GM23338 (cell line): ENCODE measurements around the gene TTC6. TPM values are rescaled to one million over a fixed set of nuclear protein-coding genes. Genes with fewer than 3 reads are reported as not detected.

Experiments used
- ATAC-seq: fragments of 200-7000 bp; cut with Tn5 transposase; 3 replicates; pipeline ENCODE4 v1.9.1; 2020
- DNase-seq: peaks from one replicate; pipeline ENCODE4 v3.0.0-alpha.2; 2015; ENCODE audit warnings: low spot score
- H2AFZ ChIP-seq: fragments of 200-600 bp; sonication (generic); 2 replicates; pipeline ENCODE4 v1.8.0; 2016; ENCODE audit warnings: antibody characterized with exemption, mild to moderate bottlenecking, moderate library complexity
- H3F3A ChIP-seq: fragments of 200-600 bp; sonication (generic); replicated peaks from 2 replicates; pipeline ENCODE4 v1.8.0; 2017; ENCODE audit warnings: antibody characterized with exemption, mixed run types, low read depth
- H3K27ac ChIP-seq: fragments of 200-600 bp; sonication (generic); 2 replicates; pipeline ENCODE4 v1.6.1; 2016; ENCODE audit warnings: low read depth
- H3K27me3 ChIP-seq: fragments of 200-600 bp; sonication (generic); 2 replicates; pipeline ENCODE4 v1.8.0; 2016; ENCODE audit warnings: mild to moderate bottlenecking, mixed run types, moderate library complexity; ENCODE audit not compliant: insufficient read depth
- H3K36me3 ChIP-seq: fragments of 200-600 bp; sonication (generic); 2 replicates; pipeline ENCODE4 v1.8.0; 2016; ENCODE audit warnings: mild to moderate bottlenecking; ENCODE audit not compliant: insufficient read depth
- H3K4me1 ChIP-seq: fragments of 200-600 bp; sonication (generic); 2 replicates; pipeline ENCODE4 v1.8.0; 2016; ENCODE audit warnings: mild to moderate bottlenecking, moderate library complexity; ENCODE audit not compliant: insufficient read depth
- H3K4me2 ChIP-seq: fragments of 200-600 bp; sonication (generic); 2 replicates; pipeline ENCODE4 v1.7.1; 2017; ENCODE audit warnings: mixed run types
- H3K4me3 ChIP-seq: fragments of 200-600 bp; sonication (generic); 2 replicates; pipeline ENCODE4 v1.6.1; 2016; ENCODE audit warnings: mixed run types
- H3K79me2 ChIP-seq: fragments of 200-600 bp; sonication (generic); replicated peaks from 2 replicates; pipeline ENCODE4 v1.8.0; 2017; ENCODE audit warnings: mild to moderate bottlenecking; ENCODE audit not compliant: insufficient read depth
- H3K9me2 ChIP-seq: fragments of 200-600 bp; sonication (generic); 2 replicates; pipeline ENCODE4 v1.8.0; 2017; ENCODE audit not compliant: insufficient read depth
- H4K20me1 ChIP-seq: fragments of 200-600 bp; sonication (generic); replicated peaks from 2 replicates; pipeline ENCODE4 v1.8.0; 2017; ENCODE audit warnings: mild to moderate bottlenecking; ENCODE audit not compliant: insufficient read depth
- H3K27ac Mint-ChIP-seq: 2 replicates; pipeline ENCODE4 v1.8.0; 2020; ENCODE audit warnings: inconsistent platforms, mild to moderate bottlenecking, moderate library complexity, mixed read lengths
- H3K27me3 Mint-ChIP-seq: 3 replicates; pipeline ENCODE4 v1.8.0; 2022; ENCODE audit warnings: low read depth, mild to moderate bottlenecking, moderate library complexity, mixed read lengths, inconsistent platforms; ENCODE audit not compliant: insufficient read depth, poor library complexity
- H3K36me3 Mint-ChIP-seq: 3 replicates; pipeline ENCODE4 v1.8.0; 2021; ENCODE audit warnings: low read depth, mild to moderate bottlenecking, inconsistent platforms, moderate library complexity, mixed read lengths
- H3K4me1 Mint-ChIP-seq: 3 replicates; pipeline ENCODE4 v1.8.0; 2020; ENCODE audit warnings: mild to moderate bottlenecking, inconsistent platforms, mixed read lengths
- H3K4me3 Mint-ChIP-seq: 3 replicates; pipeline ENCODE4 v1.8.0; 2021; ENCODE audit warnings: moderate library complexity, mild to moderate bottlenecking, inconsistent platforms, mixed read lengths
- H3K9me3 Mint-ChIP-seq: 3 replicates; pipeline ENCODE4 v1.8.0; 2020; ENCODE audit warnings: moderate library complexity, mild to moderate bottlenecking, inconsistent platforms, mixed read lengths
- CREB1 ChIP-seq: fragments of 250-450 bp; sonication (Bioruptor Pico); IDR thresholded peaks from 2 replicates; pipeline ENCODE4 v1.5.0; 2020; ENCODE audit warnings: low read depth, mild to moderate bottlenecking, moderate library complexity
- CTCF ChIP-seq, 2 experiments: fragments of 200-600 bp in 1 of 2; sonication (generic) in 1 of 2; conservative IDR thresholded peaks; 2 replicates each; pipeline versions ENCODE4 v1.5.1 to v1.6.1; 2016 to 2017; ENCODE audit warnings: antibody characterized with exemption in 2 of 2, low read depth in 2 of 2, mild to moderate bottlenecking in 2 of 2, moderate library complexity in 1 of 2
- EZH2 ChIP-seq: fragments of 200-600 bp; sonication (generic); IDR thresholded peaks from one replicate; pipeline ENCODE4 v1.8.0; 2017; ENCODE audit warnings: antibody characterized with exemption, mild to moderate bottlenecking, low read depth; ENCODE audit not compliant: unreplicated experiment
- ZNF462 ChIP-seq: fragments of 250-450 bp; sonication (Bioruptor Pico); IDR thresholded peaks from 2 replicates; pipeline ENCODE4 v1.5.0; 2020; ENCODE audit warnings: mild to moderate bottlenecking, moderate library complexity
- polyA plus RNA-seq: library from polyadenylated mRNA; unstranded; fragments of >200 nt; fragmentation: Nextera tagmentation; extraction: Ambion mirVana; gene quantifications from 2 replicates; pipeline ENCODE4 v1.2.1, GENCODE V29; 2016
- total RNA-seq: library from RNA; depleted of rRNA; stranded (reverse); fragments of >200 nt; shearing (Covaris generic); gene quantifications from 2 replicates; pipeline ENCODE4 v1.2.3, GENCODE V29; 2014

The TTC6 gene
- total and polyA plus RNA-seq, 2 experiments from 2014 or later = 0.31 TPM; not detected in 1

- peaks cover 47% of the 10 kb centered on the region for H3K4me1 Mint-ChIP-seq
- Histone ChIP-seq H3K79me2 (no peaks in the 10 kb centered on the region), H3K9me2 (no peaks in the 10 kb centered on the region), H4K20me1 (peaks cover 39% of the 10 kb centered on the region), H3K4me3 (no peak overlapping the region; the same call in 1 of the 2 replicates), H3K4me2 (peak overlapping the region; percentile 77; the same call in 1 of the 2 replicates), H3K4me1 (peaks cover 48% of the 10 kb centered on the region), H3F3A (peaks cover 34% of the 10 kb centered on the region), H3K36me3 (no peaks in the 10 kb centered on the region), H2AFZ (no peak overlapping the region), H3K27me3 (peaks cover 99% of the 10 kb centered on the region), H3K27ac (no peak overlapping the region)
- no peak for ATAC-seq
- TF ChIP-seq EZH2 (peak; percentile 44), ZNF462 (CRISPR knock-in tag) (no peak), CTCF (conservative IDR thresholded peaks at IDR 0.05; ENCODE audit: low read depth in 2 of 2) (no peak), CREB1 (CRISPR knock-in tag) (no peak)
- H3K9me3 Mint-ChIP-seq = no peaks in the 10 kb centered on the region
- no peaks in the 10 kb centered on the region; the same call in 2 of the 3 replicates for H3K36me3 Mint-ChIP-seq
- peak overlapping the region; percentile 74; the same call in 1 of the 3 replicates for H3K4me3 Mint-ChIP-seq
- peaks cover 92% of the 10 kb centered on the region for H3K27me3 Mint-ChIP-seq
- DNase-seq = no peak
- H3K27ac Mint-ChIP-seq = no peak overlapping the region
Measured at GRCh38 chr14:37596790-37597472, 1.5 kb downstream of the TTC6 start.
